ENCODE results near the gene SHROOM3. TPM values are rescaled to one million over a fixed set of nuclear protein-coding genes. Genes with fewer than 3 reads are reported as not detected.

The SHROOM3 gene
- total RNA-seq, 4 donors from 2014 or later = 29.5 to 127 (median 59.9) TPM

- H3K4me1 ChIP-seq = peaks cover 4 to 66% (median 12%) of the 10 kb centered on the region in 3 donors
- peak overlapping the region; percentile 41 to 65 for H3K4me3 ChIP-seq
- H3K27me3 ChIP-seq = no peaks in the 10 kb centered on the region
- H3K27ac ChIP-seq = peak overlapping the region; percentile 30 to 91 (median 89)
- WGBS, 2 donors (ENCODE audit: low coverage in 1 of 2) = 2% methylated on average over 28 of the region's 87 CpGs; no CpG with 5 or more reads in 1 of the 2 donors
- peak; percentile 75 for ATAC-seq
- H3K9me3 ChIP-seq = no peaks in the 10 kb centered on the region
- H3K36me3 ChIP-seq = no peaks in the 10 kb centered on the region
- peak in 2 of 4 experiments; percentile 15 to 28 for TF ChIP-seq CTCF (IDR thresholded peaks at IDR 0.05)
- TF ChIP-seq EP300 (IDR thresholded peaks at IDR 0.05) = no peak
- no peak for TF ChIP-seq POLR2AphosphoS5 (IDR thresholded peaks at IDR 0.05)
- TF ChIP-seq POLR2A (IDR thresholded peaks at IDR 0.05) = peak in 1 of 2 donors; percentile 52
Observed at GRCh38 chr4:76689145-76689817, 254.3 kb downstream of the SHROOM3 start.

- Histone ChIP-seq H3K4me3 (peak overlapping the region; percentile 41 to 65), H3K9me3 (no peaks in the 10 kb centered on the region), H3K27me3 (no peaks in the 10 kb centered on the region), H3K27ac (peak overlapping the region; percentile 25 to 91 (median 89)), H3K36me3 (no peaks in the 10 kb centered on the region), H3K4me1 (peaks cover 4 to 74% (median 16%) of the 10 kb centered on the region in 3 donors)
- WGBS, 2 donors (ENCODE audit: low coverage in 1 of 2) = 4 to 6% methylated on average over 8 to 12 of the region's 12 CpGs
- no peak for ATAC-seq
- TF ChIP-seq POLR2AphosphoS5 (IDR thresholded peaks at IDR 0.05) = no peak
- TF ChIP-seq EP300 (IDR thresholded peaks at IDR 0.05) = no peak
- no peak for TF ChIP-seq POLR2A (IDR thresholded peaks at IDR 0.05)
- TF ChIP-seq CTCF (IDR thresholded peaks at IDR 0.05) = no peak
Observed at GRCh38 chr4:76690011-76690905, 255.2 kb downstream of the SHROOM3 start.

- H3K27me3 ChIP-seq = no peaks in the 10 kb centered on the region
- no peaks in the 10 kb centered on the region for H3K36me3 ChIP-seq
- TF ChIP-seq POLR2A (IDR thresholded peaks at IDR 0.05) = no peak
- TF ChIP-seq EP300 (IDR thresholded peaks at IDR 0.05) = no peak
- TF ChIP-seq CTCF (IDR thresholded peaks at IDR 0.05) = no peak
- TF ChIP-seq POLR2AphosphoS5 (IDR thresholded peaks at IDR 0.05) = no peak
- peak overlapping the region; percentile 25 to 91 (median 89) for H3K27ac ChIP-seq
- ATAC-seq = no peak
- H3K4me3 ChIP-seq = peak overlapping the region; percentile 41 to 65
- H3K4me1 ChIP-seq = peaks cover 4 to 80% (median 16%) of the 10 kb centered on the region in 3 donors
- no peaks in the 10 kb centered on the region for H3K9me3 ChIP-seq
- WGBS, 2 donors (ENCODE audit: low coverage in 1 of 2) = 44 to 100% methylated on average over 1 of the region's 1 CpG
Observed at GRCh38 chr4:76690906-76691275, 255.9 kb downstream of the SHROOM3 start.

GRCh38 chr4:76691807-76692582 lies 257.0 kb downstream of the SHROOM3 start:
- Histone ChIP-seq H3K9me3 (no peaks in the 10 kb centered on the region), H3K4me1 (peaks cover 7 to 91% (median 16%) of the 10 kb centered on the region in 3 donors), H3K4me3 (no peak overlapping the region), H3K36me3 (no peaks in the 10 kb centered on the region), H3K27me3 (no peaks in the 10 kb centered on the region), H3K27ac (peak overlapping the region; percentile 25 to 91 (median 89))
- ATAC-seq = no peak
- TF ChIP-seq POLR2A (IDR thresholded peaks at IDR 0.05) (no peak), CTCF (IDR thresholded peaks at IDR 0.05) (no peak), POLR2AphosphoS5 (IDR thresholded peaks at IDR 0.05) (no peak), EP300 (IDR thresholded peaks at IDR 0.05) (no peak)
- WGBS, 2 donors (ENCODE audit: low coverage in 1 of 2) = 48 to 62% methylated on average over 4 to 5 of the region's 5 CpGs
